Measurements from ENCODE around the gene NOVA2.

NOVA2 gene

GRCh38 chr19:46000491-46001246 lies 27.0 kb upstream of the NOVA2 start:
- DNase-seq (ENCODE audit: low read depth, low spot score): peak; percentile 22

- DNase-seq (ENCODE audit: low read depth, low spot score): no peak
Measured at GRCh38 chr19:45999653-46000121, 26.0 kb upstream of the NOVA2 start.

- no peak for DNase-seq (ENCODE audit: low read depth, low spot score)
Measured at GRCh38 chr19:45998834-45999233, 25.2 kb upstream of the NOVA2 start.

GRCh38 chr19:45996933-45997332 lies 23.3 kb upstream of the NOVA2 start:
- DNase-seq (ENCODE audit: low read depth, low spot score): no peak

GRCh38 chr19:45995715-45996385 lies 22.2 kb upstream of the NOVA2 start:
- DNase-seq (ENCODE audit: low read depth, low spot score): no peak

- peak; percentile 92 for DNase-seq (ENCODE audit: low read depth, low spot score)
Measured at GRCh38 chr19:45994998-45995714, 21.5 kb upstream of the NOVA2 start, which contains the start of gene CCDC61. Gene CCDC61 (plus strand): TSS chr19:45995467. CDS start chr19:46003019, 7,552 bp downstream.

GRCh38 chr19:45994456-45994997 lies 20.9 kb upstream of the NOVA2 start:
- no peak for DNase-seq (ENCODE audit: low read depth, low spot score)

GRCh38 chr19:45990113-45990728 lies 16.6 kb upstream of the NOVA2 start:
- no peak for DNase-seq (ENCODE audit: low read depth, low spot score)

- DNase-seq (ENCODE audit: low read depth, low spot score): no peak
Measured at GRCh38 chr19:45985321-45985720, 11.7 kb upstream of the NOVA2 start.

GRCh38 chr19:45981350-45981749 lies 7.7 kb upstream of the NOVA2 start:
- no peak for DNase-seq (ENCODE audit: low read depth, low spot score)

- no peak for DNase-seq (ENCODE audit: low read depth, low spot score)
Measured at GRCh38 chr19:45978156-45978555, 4.5 kb upstream of the NOVA2 start.

GRCh38 chr19:45976178-45976577 lies 2.5 kb upstream of the NOVA2 start:
- no peak for DNase-seq (ENCODE audit: low read depth, low spot score)

GRCh38 chr19:45975306-45976070 lies 1.8 kb upstream of the NOVA2 start:
- no peak for DNase-seq (ENCODE audit: low read depth, low spot score)

GRCh38 chr19:45972947-45973540 lies 621 bp downstream of the NOVA2 start:
- no peak for DNase-seq (ENCODE audit: low read depth, low spot score)

GRCh38 chr19:45972081-45972946 lies 1.4 kb downstream of the NOVA2 start:
- DNase-seq (ENCODE audit: low read depth, low spot score): no peak

- no peak for DNase-seq (ENCODE audit: low read depth, low spot score)
Measured at GRCh38 chr19:45971260-45971902, 2.3 kb downstream of the NOVA2 start.

GRCh38 chr19:45969676-45970075 lies 4.0 kb downstream of the NOVA2 start:
- no peak for DNase-seq (ENCODE audit: low read depth, low spot score)

- DNase-seq (ENCODE audit: low read depth, low spot score): no peak
Measured at GRCh38 chr19:45968626-45969025, 5.0 kb downstream of the NOVA2 start.

- no peak for DNase-seq (ENCODE audit: low read depth, low spot score)
Measured at GRCh38 chr19:45967246-45967645, 6.4 kb downstream of the NOVA2 start.
